ENCODE data around the gene INO80D. TPM values are rescaled to one million over a fixed set of nuclear protein-coding genes. Genes with fewer than 3 reads are reported as not detected.

INO80D gene
- total and polyA plus RNA-seq, 8 donors: 9.9 to 21.9 (median 12.3) TPM

DNA sequence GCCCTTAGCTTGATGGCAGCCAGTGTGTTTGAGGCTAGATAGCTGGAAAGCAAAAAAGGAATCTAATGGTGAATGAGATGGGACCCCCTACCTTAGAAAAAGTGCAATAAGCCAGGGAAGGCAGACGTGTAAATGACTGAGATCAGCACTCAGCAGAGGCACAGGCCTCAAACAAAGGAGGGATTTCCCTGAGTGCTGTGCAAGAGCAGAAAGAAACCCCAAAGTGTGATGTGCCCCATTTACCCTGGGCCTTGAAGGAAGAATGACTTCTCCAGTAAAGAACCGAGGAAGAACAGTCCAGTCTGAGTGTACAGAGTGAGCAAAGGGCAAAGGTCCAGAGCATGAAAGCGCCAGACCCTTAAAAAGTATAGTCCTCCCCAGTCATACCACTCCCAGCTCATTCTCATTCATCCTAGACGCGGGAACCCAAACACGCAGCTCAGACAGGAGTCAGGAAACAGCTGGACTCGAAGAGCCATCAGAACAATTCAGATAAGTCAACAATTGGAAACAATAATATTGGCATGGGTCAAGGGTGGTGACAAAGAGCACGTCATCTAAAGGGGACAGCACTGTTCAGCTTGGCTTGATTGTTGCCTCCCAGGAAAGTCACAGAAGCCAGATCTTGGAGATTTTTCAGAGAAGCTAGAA is 121.7 kb downstream of the INO80D start:
- H3K27me3 ChIP-seq: no peaks in the 10 kb centered on the region
- no peak overlapping the region for H3K4me3 ChIP-seq
- ATAC-seq (no peak), DNase-seq (no peak)
- H3K36me3 ChIP-seq: no peaks in the 10 kb centered on the region
- peaks cover 0 to 5% of the 10 kb centered on the region in 2 donors for H3K4me1 ChIP-seq
- intact Hi-C loops (cut with DNase I): no loop called here
- H3K27ac ChIP-seq: no peak overlapping the region
- H3K9me3 ChIP-seq: no peaks in the 10 kb centered on the region
- TF ChIP-seq, protein P1, sequence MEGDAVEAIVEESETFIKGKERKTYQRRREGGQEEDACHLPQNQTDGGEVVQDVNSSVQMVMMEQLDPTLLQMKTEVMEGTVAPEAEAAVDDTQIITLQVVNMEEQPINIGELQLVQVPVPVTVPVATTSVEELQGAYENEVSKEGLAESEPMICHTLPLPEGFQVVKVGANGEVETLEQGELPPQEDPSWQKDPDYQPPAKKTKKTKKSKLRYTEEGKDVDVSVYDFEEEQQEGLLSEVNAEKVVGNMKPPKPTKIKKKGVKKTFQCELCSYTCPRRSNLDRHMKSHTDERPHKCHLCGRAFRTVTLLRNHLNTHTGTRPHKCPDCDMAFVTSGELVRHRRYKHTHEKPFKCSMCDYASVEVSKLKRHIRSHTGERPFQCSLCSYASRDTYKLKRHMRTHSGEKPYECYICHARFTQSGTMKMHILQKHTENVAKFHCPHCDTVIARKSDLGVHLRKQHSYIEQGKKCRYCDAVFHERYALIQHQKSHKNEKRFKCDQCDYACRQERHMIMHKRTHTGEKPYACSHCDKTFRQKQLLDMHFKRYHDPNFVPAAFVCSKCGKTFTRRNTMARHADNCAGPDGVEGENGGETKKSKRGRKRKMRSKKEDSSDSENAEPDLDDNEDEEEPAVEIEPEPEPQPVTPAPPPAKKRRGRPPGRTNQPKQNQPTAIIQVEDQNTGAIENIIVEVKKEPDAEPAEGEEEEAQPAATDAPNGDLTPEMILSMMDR (IDR thresholded peaks at IDR 0.05): no peak

DNA sequence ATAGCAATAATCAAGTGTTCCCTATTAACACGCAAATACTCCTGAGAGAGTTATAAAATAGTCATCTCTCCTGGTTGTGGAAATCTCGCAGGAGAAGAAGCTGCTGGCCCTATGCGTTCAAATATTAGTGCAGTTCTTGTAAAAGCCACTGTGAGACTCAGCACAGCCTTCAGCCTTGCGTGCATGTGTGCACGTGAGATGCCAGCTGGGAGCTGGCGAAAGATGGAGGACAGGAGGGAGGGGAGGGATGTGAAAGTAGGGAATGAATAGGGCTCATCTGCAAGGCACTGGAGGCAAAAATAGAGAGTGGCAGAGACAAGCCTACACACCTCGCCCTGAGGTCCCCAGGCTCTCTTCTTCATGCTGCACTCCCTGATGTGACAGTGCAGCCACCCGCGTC is 126.5 kb downstream of the INO80D start:
- Histone ChIP-seq H3K4me3 (no peak overlapping the region), H3K9me3 (no peaks in the 10 kb centered on the region), H3K4me1 (no peaks in the 10 kb centered on the region), H3K36me3 (no peaks in the 10 kb centered on the region), H3K27ac (no peak overlapping the region), H3K27me3 (no peaks in the 10 kb centered on the region)
- intact Hi-C loops (cut with DNase I): no loop called here
- no peak for ATAC-seq
- TF ChIP-seq, protein P1 (IDR thresholded peaks at IDR 0.05): no peak
- DNase-seq: no peak

DNA sequence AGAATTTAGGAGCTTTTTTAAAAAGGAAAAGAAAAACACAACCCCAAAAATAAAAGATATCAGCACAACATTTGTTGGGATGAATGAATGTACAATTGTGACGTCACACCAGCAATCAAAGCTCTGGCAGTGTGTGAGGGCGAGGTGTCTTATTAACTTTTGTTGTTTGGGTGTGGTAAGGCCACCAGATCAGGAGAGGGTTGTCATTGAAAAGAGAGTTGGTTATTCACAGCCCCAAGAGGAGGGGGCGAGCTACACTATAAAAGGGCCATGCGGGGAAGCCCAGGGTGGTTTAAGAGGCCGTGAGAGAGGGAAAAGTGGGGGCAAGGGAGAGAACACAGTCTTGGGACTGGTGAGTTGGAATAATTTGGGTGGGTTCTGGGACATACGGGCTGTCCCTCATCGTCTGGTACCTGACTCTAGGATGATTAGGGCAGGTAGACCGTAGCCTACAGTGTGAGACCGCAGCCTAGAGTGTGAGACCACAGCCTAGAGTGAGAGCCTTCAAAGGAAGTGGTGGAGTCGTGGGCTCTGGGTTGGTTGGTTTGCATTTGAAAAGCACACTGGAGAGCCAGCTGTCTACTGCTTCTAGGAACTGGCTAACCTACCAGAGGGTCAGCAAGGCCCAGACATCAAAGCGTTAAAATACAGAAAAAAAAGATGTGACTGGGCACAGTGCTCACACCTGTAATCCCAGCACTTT is 128.4 kb downstream of the INO80D start:
- H3K4me1 ChIP-seq: no peaks in the 10 kb centered on the region
- intact Hi-C loops (cut with DNase I): no loop called here
- ATAC-seq: no peak
- no peaks in the 10 kb centered on the region for H3K27me3 ChIP-seq
- TF ChIP-seq, protein P1 (IDR thresholded peaks at IDR 0.05): no peak
- no peak for DNase-seq
- no peaks in the 10 kb centered on the region for H3K36me3 ChIP-seq
- H3K27ac ChIP-seq: no peak overlapping the region
- H3K4me3 ChIP-seq: no peak overlapping the region
- H3K9me3 ChIP-seq: no peaks in the 10 kb centered on the region

DNA sequence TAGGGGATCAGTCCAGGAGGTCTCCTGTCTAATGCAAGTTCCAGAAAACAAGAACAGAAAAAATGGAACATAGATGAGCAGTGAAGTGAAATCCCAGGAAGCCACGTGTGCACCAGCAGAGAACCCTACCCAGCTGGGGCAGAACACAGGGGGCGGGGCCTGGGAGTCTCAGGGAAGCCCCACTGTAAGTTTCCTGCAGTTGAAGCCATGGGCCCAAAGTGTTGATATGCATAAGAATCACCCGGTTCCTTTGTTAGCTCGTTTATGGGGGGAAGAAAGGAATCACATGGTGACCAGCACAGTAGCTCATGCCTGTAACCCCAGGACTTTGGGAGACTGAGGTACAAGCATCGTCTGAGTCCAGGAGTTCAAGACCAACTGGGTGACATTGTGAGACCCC is 131.3 kb downstream of the INO80D start:
- intact Hi-C loops (cut with DNase I): no loop called here
- H3K9me3 ChIP-seq: no peaks in the 10 kb centered on the region
- no peaks in the 10 kb centered on the region for H3K4me1 ChIP-seq
- H3K4me3 ChIP-seq: no peak overlapping the region
- H3K27ac ChIP-seq: no peak overlapping the region
- TF ChIP-seq, protein P1 (IDR thresholded peaks at IDR 0.05): no peak
- no peaks in the 10 kb centered on the region for H3K27me3 ChIP-seq
- H3K36me3 ChIP-seq: no peaks in the 10 kb centered on the region
- no peak for ATAC-seq
- no peak for DNase-seq

DNA sequence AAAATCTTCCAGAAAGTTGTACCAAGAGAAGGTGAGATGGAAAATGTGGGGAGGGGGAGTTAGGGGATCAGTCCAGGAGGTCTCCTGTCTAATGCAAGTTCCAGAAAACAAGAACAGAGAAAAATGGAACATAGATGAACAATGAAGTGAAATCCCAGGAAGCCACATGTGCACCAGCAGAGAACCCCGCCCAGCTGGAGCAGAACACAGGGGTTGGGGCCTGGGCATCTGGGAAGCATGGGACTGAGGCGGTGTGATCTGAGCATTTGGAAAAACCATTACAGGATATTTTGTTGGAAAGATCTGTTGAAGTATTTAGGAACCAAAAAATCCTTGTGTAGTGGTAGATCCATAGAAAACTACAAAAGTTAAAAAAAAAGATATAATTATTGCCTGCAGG is 133.7 kb downstream of the INO80D start:
- Histone ChIP-seq H3K4me1 (peaks cover 0 to 10% of the 10 kb centered on the region in 2 donors), H3K27ac (no peak overlapping the region), H3K4me3 (no peak overlapping the region), H3K36me3 (no peaks in the 10 kb centered on the region), H3K9me3 (no peaks in the 10 kb centered on the region), H3K27me3 (no peaks in the 10 kb centered on the region)
- ATAC-seq: no peak
- TF ChIP-seq, protein P1 (IDR thresholded peaks at IDR 0.05): no peak
- no peak for DNase-seq
- intact Hi-C loops (cut with DNase I): no loop called here

All from left lung (tissue), 10 donors.